Stomach (tissue), 9 donors: Measurements from ENCODE around the gene USP7. TPM values are rescaled to one million over a fixed set of nuclear protein-coding genes. Genes with fewer than 3 reads are reported as not detected.
A peak's percentile ranks its signal among the peaks of the same experiment; 100 is the strongest.

Experiments
- DNase-seq, 2 donors: peaks; one replicate each; pipeline versions ENCODE4 v3.0.0 to v3.0.0-alpha.2; 2013 to 2019
- H3K27ac ChIP-seq, 5 donors: fragments of 200-600 bp in 4 of 5; sonication (generic) in 4 of 5; one replicate each; pipeline ENCODE4 v1.5.1; 2013 to 2019; ENCODE audit warnings: mild to moderate bottlenecking in 1 of 5, moderate library complexity in 1 of 5
- H3K27me3 ChIP-seq, 3 donors: fragments of 200-600 bp; sonication (generic); one replicate each; pipeline ENCODE4 v1.5.1; 2017 to 2019; ENCODE audit warnings: mixed run types in 1 of 3
- H3K36me3 ChIP-seq, 4 donors: fragments of 200-600 bp; sonication (generic); 1 replicate in 3 of 4; 2 replicates in 1 of 4; pipeline ENCODE4 v1.5.1; 2016 to 2019
- H3K4me1 ChIP-seq, 4 donors: fragments of 200-600 bp; sonication (generic); one replicate each; pipeline ENCODE4 v1.5.1; 2016 to 2019
- H3K4me3 ChIP-seq, 4 donors: fragments of 200-600 bp; sonication (generic) in 3 of 4; one replicate each; pipeline ENCODE4 v1.5.1; 2016 to 2019; ENCODE audit warnings: mild to moderate bottlenecking in 1 of 4
- H3K9me3 ChIP-seq, 4 donors: fragments of 200-600 bp; sonication (generic); one replicate each; pipeline ENCODE4 v1.5.1; 2016 to 2019
- CTCF ChIP-seq, 7 experiments: fragments of 450-650 bp in 4 of 7; fragments of 200-600 bp in 3 of 7; sonication (generic) in 3 of 7; IDR thresholded peaks; one replicate each; pipeline ENCODE4 v1.5.1; 2016 to 2019; ENCODE audit warnings: antibody characterized with exemption in 7 of 7, control low read depth in 2 of 7, mild to moderate bottlenecking in 1 of 7
- EP300 ChIP-seq: sonication (generic); formaldehyde crosslinking; IDR thresholded peaks from one replicate; pipeline ENCODE4 v1.6.1; 2017; ENCODE audit warnings: antibody characterized with exemption
- POLR2A ChIP-seq, 4 donors: fragments of 450-650 bp; IDR thresholded peaks; one replicate each; pipeline ENCODE4 v1.6.1; 2016; ENCODE audit warnings: antibody characterized with exemption in 4 of 4, control low read depth in 2 of 4, mild to moderate bottlenecking in 1 of 4, moderate library complexity in 1 of 4
- POLR2AphosphoS5 ChIP-seq, 3 donors: sonication (generic); formaldehyde crosslinking; IDR thresholded peaks; one replicate each; pipeline ENCODE4 v1.6.1; 2016; ENCODE audit warnings: antibody characterized with exemption in 3 of 3
- WGBS, 5 donors: extraction: QIAGEN DNeasy Blood & Tissue Kit in 3 of 5; methylation state at CpG; one replicate each; pipeline versions ENCODE4 v1.1.5 to v1.1.7; 2013 to 2018; 5-methylcytosine and 5-hydroxymethylcytosine counted together
- intact Hi-C: fragments of 100-400 bp; cut with DNase I; formaldehyde crosslinking; loops from one replicate; pipeline ENCODE4 v1.15.1; 2023; ENCODE audit warnings: low total_unique reads
- polyA plus RNA-seq, 3 donors: library from polyadenylated mRNA; stranded (reverse); fragments of 200-250 nt; gene quantifications; one replicate each; pipeline ENCODE4 v1.2.3, GENCODE V29; 2013
- total RNA-seq, 5 donors: library from RNA; depleted of rRNA; stranded (reverse); fragments of >200 nt; gene quantifications; one replicate each; pipeline versions ENCODE4 v1.1.0 to v1.2.3, GENCODE V29; 2014 to 2016
- donor health status: healthy with polysubstance abuse.
- donor health status: Bipolar disorder and iron deficiency.
- donor health status: healthy.

Gene USP7
- total and polyA plus RNA-seq, 8 donors: 19.3 to 171 (median 58.0) TPM

- Histone ChIP-seq H3K27me3 (no peaks in the 10 kb centered on the region), H3K9me3 (no peaks in the 10 kb centered on the region), H3K4me1 (peaks cover 5 to 45% (median 23%) of the 10 kb centered on the region in 4 donors), H3K27ac (peak overlapping the region in 3 of 5 donors; percentile 9 to 53 (median 46)), H3K36me3 (peaks cover 32 to 95% (median 86%) of the 10 kb centered on the region in 4 donors), H3K4me3 (no peak overlapping the region)
- DNase-seq: no peak
- intact Hi-C loops: no loop called here
- TF ChIP-seq POLR2AphosphoS5 (IDR thresholded peaks at IDR 0.05) (peak in 2 of 3 donors; percentile 38 to 45), EP300 (peak; percentile 32), CTCF (IDR thresholded peaks at IDR 0.05) (no peak)
- 46 to 63% (median 59%) methylated on average over 8 to 11 of the region's 11 CpGs for WGBS, 5 donors
Measured at GRCh38 chr16:8850279-8850885, 113.3 kb downstream of the USP7 start.

GRCh38 chr16:8849411-8850011, 114.2 kb downstream of the USP7 start:
- Histone ChIP-seq H3K27me3 (no peaks in the 10 kb centered on the region), H3K9me3 (no peaks in the 10 kb centered on the region), H3K27ac (peak overlapping the region in 3 of 5 donors; percentile 9 to 53 (median 46)), H3K4me3 (no peak overlapping the region), H3K36me3 (peaks cover 24 to 87% (median 78%) of the 10 kb centered on the region in 4 donors), H3K4me1 (peaks cover 5 to 45% (median 23%) of the 10 kb centered on the region in 4 donors)
- 81 to 90% (median 84%) methylated on average over 14 to 19 of the region's 19 CpGs for WGBS, 5 donors
- TF ChIP-seq CTCF (IDR thresholded peaks at IDR 0.05): no peak
- TF ChIP-seq EP300: no peak
- TF ChIP-seq POLR2A (IDR thresholded peaks at IDR 0.05): no peak
- no peak for TF ChIP-seq POLR2AphosphoS5 (IDR thresholded peaks at IDR 0.05)
- intact Hi-C loops: no loop called here
- DNase-seq: no peak

GRCh38 chr16:8848939-8849391, 114.7 kb downstream of the USP7 start:
- no peak for DNase-seq
- H3K36me3 ChIP-seq: peaks cover 18 to 81% (median 72%) of the 10 kb centered on the region in 4 donors
- no peaks in the 10 kb centered on the region for H3K27me3 ChIP-seq
- no peak overlapping the region for H3K4me3 ChIP-seq
- H3K4me1 ChIP-seq: peaks cover 5 to 42% (median 22%) of the 10 kb centered on the region in 4 donors
- 69 to 83% (median 79%) methylated on average over 8 of the region's 8 CpGs for WGBS, 5 donors
- TF ChIP-seq POLR2AphosphoS5 (IDR thresholded peaks at IDR 0.05): no peak
- no peak for TF ChIP-seq EP300
- no peak for TF ChIP-seq CTCF (IDR thresholded peaks at IDR 0.05)
- TF ChIP-seq POLR2A (IDR thresholded peaks at IDR 0.05): no peak
- peak overlapping the region in 1 of 5 donors; percentile 9 for H3K27ac ChIP-seq
- intact Hi-C loops: no loop called here
- H3K9me3 ChIP-seq: no peaks in the 10 kb centered on the region

- H3K36me3 ChIP-seq: peaks cover 14 to 75% (median 66%) of the 10 kb centered on the region in 4 donors
- intact Hi-C loops: no loop called here
- H3K4me1 ChIP-seq: peaks cover 5 to 37% (median 19%) of the 10 kb centered on the region in 4 donors
- no peaks in the 10 kb centered on the region for H3K9me3 ChIP-seq
- H3K27ac ChIP-seq: no peak overlapping the region
- WGBS, 5 donors: 87 to 90% (median 89%) methylated on average over 24 to 26 of the region's 26 CpGs
- no peaks in the 10 kb centered on the region for H3K27me3 ChIP-seq
- no peak for DNase-seq
- no peak overlapping the region for H3K4me3 ChIP-seq
- no peak for TF ChIP-seq EP300
- no peak for TF ChIP-seq CTCF (IDR thresholded peaks at IDR 0.05)
- TF ChIP-seq POLR2AphosphoS5 (IDR thresholded peaks at IDR 0.05): no peak
Measured at GRCh38 chr16:8848231-8848938, 115.3 kb downstream of the USP7 start.
